ENCODE measurements around the gene ANKRD34C. TPM values are rescaled to one million over a fixed set of nuclear protein-coding genes. Genes with fewer than 3 reads are reported as not detected.
A peak's percentile ranks its signal among the peaks of the same experiment; 100 is the strongest.

Gene ANKRD34C
- total RNA-seq, 3 donors from 2014 or later (not counting 1 experiment from before 2014, with no cell fraction given) = not detected

- 68% methylated on average over 4 of the region's 4 CpGs for WGBS (ENCODE audit: insufficient coverage)
- peaks cover 13 to 18% of the 10 kb centered on the region in 2 donors for H3K4me1 Mint-ChIP-seq
- H3K27me3 ChIP-seq (ENCODE audit: control insufficient read depth, insufficient read depth, low read length) = peaks cover 2% of the 10 kb centered on the region
These were observed 24.7 kb downstream of the ANKRD34C start for GRCh38 chr15:79307251-79307650.

GRCh38 chr15:79308874-79309273 lies 26.4 kb downstream of the ANKRD34C start:
- H3K9me3 Mint-ChIP-seq = no peaks in the 10 kb centered on the region

More at GRCh38 chr15:79307251-79307650, 24.7 kb downstream of the ANKRD34C start:
- H3K9me3 Mint-ChIP-seq = no peaks in the 10 kb centered on the region
- Histone ChIP-seq H3K36me3 (ENCODE audit: control insufficient read depth, insufficient read depth, low read length) (no peaks in the 10 kb centered on the region), H3K4me1 (ENCODE audit: control insufficient read depth, insufficient read depth, low read length) (peaks cover 16% of the 10 kb centered on the region), H3K4me3 (ENCODE audit: low read length) (no peak overlapping the region), H3K27ac (ENCODE audit: low read length) (no peak overlapping the region), H3K9me3 (ENCODE audit: control insufficient read depth, insufficient read depth, low read length) (no peaks in the 10 kb centered on the region)
- intact Hi-C loops (cut with micrococcal nuclease) = no loop called here
- TF ChIP-seq CTCF (IDR thresholded peaks at IDR 0.05) = no peak
- DNase-seq = no peak
- H3K36me3 Mint-ChIP-seq = no peaks in the 10 kb centered on the region
- no peak for ATAC-seq
- H3K27me3 Mint-ChIP-seq (ENCODE audit: low read depth in 2 of 2) = peaks cover 19 to 27% of the 10 kb centered on the region in 2 donors
- no peak overlapping the region for H3K4me3 Mint-ChIP-seq
- H3K27ac Mint-ChIP-seq = no peak overlapping the region

GRCh38 chr15:79310612-79310984 lies 28.1 kb downstream of the ANKRD34C start:
- TF ChIP-seq CTCF (IDR thresholded peaks at IDR 0.05) = no peak
- peaks cover 4 to 5% of the 10 kb centered on the region in 2 donors for H3K27me3 Mint-ChIP-seq (ENCODE audit: low read depth in 2 of 2)
- ATAC-seq = no peak

More at GRCh38 chr15:79308874-79309273, 26.4 kb downstream of the ANKRD34C start:
- H3K4me3 Mint-ChIP-seq = no peak overlapping the region
- H3K4me3 ChIP-seq (ENCODE audit: low read length) = no peak overlapping the region
- H3K36me3 Mint-ChIP-seq = peaks cover 2% of the 10 kb centered on the region
- ATAC-seq (no peak), DNase-seq (no peak)
- H3K27me3 Mint-ChIP-seq (ENCODE audit: low read depth in 2 of 2) = peaks cover 14 to 20% of the 10 kb centered on the region in 2 donors
- H3K4me1 Mint-ChIP-seq = peaks cover 26 to 32% of the 10 kb centered on the region in 2 donors
- 12% methylated on average over 1 of the region's 2 CpGs for WGBS (ENCODE audit: insufficient coverage)
- intact Hi-C loops (cut with micrococcal nuclease) = no loop called here
- H3K9me3 ChIP-seq (ENCODE audit: control insufficient read depth, insufficient read depth, low read length) = no peaks in the 10 kb centered on the region
- peaks cover 18% of the 10 kb centered on the region for H3K4me1 ChIP-seq (ENCODE audit: control insufficient read depth, insufficient read depth, low read length)
- no peak for TF ChIP-seq CTCF (IDR thresholded peaks at IDR 0.05)
- H3K27ac Mint-ChIP-seq = no peak overlapping the region
- no peak overlapping the region for H3K27ac ChIP-seq (ENCODE audit: low read length)
- peaks cover 3% of the 10 kb centered on the region for H3K36me3 ChIP-seq (ENCODE audit: control insufficient read depth, insufficient read depth, low read length)
- peaks cover 2% of the 10 kb centered on the region for H3K27me3 ChIP-seq (ENCODE audit: control insufficient read depth, insufficient read depth, low read length)

More at GRCh38 chr15:79310612-79310984, 28.1 kb downstream of the ANKRD34C start:
- H3K36me3 Mint-ChIP-seq = peaks cover 7% of the 10 kb centered on the region
- no peak overlapping the region for H3K27ac ChIP-seq (ENCODE audit: low read length)
- H3K4me1 ChIP-seq (ENCODE audit: control insufficient read depth, insufficient read depth, low read length) = peaks cover 18% of the 10 kb centered on the region
- peaks cover 20% of the 10 kb centered on the region for H3K36me3 ChIP-seq (ENCODE audit: control insufficient read depth, insufficient read depth, low read length)
- intact Hi-C loops (cut with micrococcal nuclease) = no loop called here
- WGBS (ENCODE audit: insufficient coverage) = under 1% methylated on average over 10 of the region's 17 CpGs
- peaks cover 2% of the 10 kb centered on the region for H3K27me3 ChIP-seq (ENCODE audit: control insufficient read depth, insufficient read depth, low read length)
- DNase-seq = no peak
- H3K4me3 ChIP-seq (ENCODE audit: low read length) = peak overlapping the region; percentile 31
- H3K4me1 Mint-ChIP-seq = peaks cover 32 to 40% of the 10 kb centered on the region in 2 donors
- H3K4me3 Mint-ChIP-seq = peak overlapping the region; percentile 92
- H3K9me3 Mint-ChIP-seq = no peaks in the 10 kb centered on the region
- H3K27ac Mint-ChIP-seq = peak overlapping the region in 1 of 2 donors; percentile 72
- H3K9me3 ChIP-seq (ENCODE audit: control insufficient read depth, insufficient read depth, low read length) = no peaks in the 10 kb centered on the region
